PFSK-1 (cell line): ENCODE data around the gene IL4I1.

ENCODE experiments used
- FOXP2 ChIP-seq: optimal IDR thresholded peaks from 2 replicates; pipeline ENCODE3; 2011; ENCODE audit warnings: borderline replicate concordance, control low read depth, inconsistent platforms; ENCODE audit not compliant: insufficient read depth; ENCODE audit errors: extremely low read length, extremely low read depth
- POLR2AphosphoS5 ChIP-seq: IDR thresholded peaks from 2 replicates; pipeline ENCODE4 v1.6.1; 2012; ENCODE audit warnings: low read depth, mild to moderate bottlenecking, control low read depth, low read length, moderate library complexity
- REST ChIP-seq, 2 experiments: IDR thresholded peaks; 2 replicates each; pipeline versions ENCODE4 v1.6.1 to v1.8.0; 2011 to 2012; ENCODE audit warnings: low read depth in 2 of 2, low read length in 2 of 2, control low read depth in 1 of 2, inconsistent platforms in 1 of 2, mild to moderate bottlenecking in 1 of 2, moderate library complexity in 1 of 2; ENCODE audit not compliant: insufficient read depth in 1 of 2
- SIN3A ChIP-seq: IDR thresholded peaks from 2 replicates; pipeline ENCODE4 v1.6.1; 2012; ENCODE audit warnings: mild to moderate bottlenecking, low read length, moderate library complexity, borderline replicate concordance; ENCODE audit not compliant: insufficient read depth
- TAF1 ChIP-seq: IDR thresholded peaks from 2 replicates; pipeline ENCODE4 v1.6.1; 2012; ENCODE audit warnings: low read length, control low read depth, borderline replicate concordance; ENCODE audit not compliant: insufficient read depth

Gene IL4I1

GRCh38 chr19:49938662-49939061 is 42.0 kb upstream of the IL4I1 start:
- no peak for TF ChIP-seq FOXP2
- TF ChIP-seq REST (IDR thresholded peaks at IDR 0.05; ENCODE audit: insufficient read depth in 1 of 2, low read depth in 2 of 2, low read length in 2 of 2) = no peak
- no peak for TF ChIP-seq TAF1
- no peak for TF ChIP-seq SIN3A
- TF ChIP-seq POLR2AphosphoS5 = no peak

GRCh38 chr19:49937750-49938381 is 41.2 kb upstream of the IL4I1 start:
- TF ChIP-seq FOXP2 (no peak), POLR2AphosphoS5 (no peak), REST (IDR thresholded peaks at IDR 0.05; ENCODE audit: insufficient read depth in 1 of 2, low read depth in 2 of 2, low read length in 2 of 2) (0 out of 4 replicates have a peak, but pooled peaks of 1 of the 2 experiments have one; percentile 54), SIN3A (no peak), TAF1 (no peak)

GRCh38 chr19:49936549-49936948 is 39.9 kb upstream of the IL4I1 start:
- no peak for TF ChIP-seq TAF1
- no peak for TF ChIP-seq FOXP2
- TF ChIP-seq REST (IDR thresholded peaks at IDR 0.05; ENCODE audit: insufficient read depth in 1 of 2, low read depth in 2 of 2, low read length in 2 of 2) = no peak
- no peak for TF ChIP-seq SIN3A
- no peak for TF ChIP-seq POLR2AphosphoS5

- TF ChIP-seq POLR2AphosphoS5 = no peak
- no peak for TF ChIP-seq FOXP2
- no peak for TF ChIP-seq TAF1
- no peak for TF ChIP-seq SIN3A
- no peak for TF ChIP-seq REST (IDR thresholded peaks at IDR 0.05; ENCODE audit: insufficient read depth in 1 of 2, low read depth in 2 of 2, low read length in 2 of 2)
Measured at GRCh38 chr19:49933643-49934042, 37.0 kb upstream of the IL4I1 start.

GRCh38 chr19:49932731-49933131 is 36.0 kb upstream of the IL4I1 start:
- TF ChIP-seq POLR2AphosphoS5 = no peak
- TF ChIP-seq SIN3A = no peak
- TF ChIP-seq FOXP2 = no peak
- TF ChIP-seq REST (IDR thresholded peaks at IDR 0.05; ENCODE audit: insufficient read depth in 1 of 2, low read depth in 2 of 2, low read length in 2 of 2) = no peak
- no peak for TF ChIP-seq TAF1
